Epidermal melanocyte (primary cell): ENCODE measurements around the gene OTUD6A.
"Not testable (repeated sequence)": the region's sequence is repeated elsewhere in the genome, so short reads cannot be mapped to it uniquely, and the experiment has no call there.

ENCODE experiments used
- DNase-seq: peaks from one replicate; pipeline ENCODE4 v3.0.0; 2011; ENCODE audit warnings: low spot score; ENCODE audit not compliant: insufficient read length

Gene OTUD6A

GRCh38 chrX:70044541-70045245 is 17.6 kb upstream of the OTUD6A start:
- DNase-seq = no peak

- no peak for DNase-seq
Observed at GRCh38 chrX:70046978-70047377, 15.3 kb upstream of the OTUD6A start.

- DNase-seq = no peak
Observed at GRCh38 chrX:70049406-70049805, 12.9 kb upstream of the OTUD6A start.

- no peak for DNase-seq
Observed at GRCh38 chrX:70049925-70050324, 12.3 kb upstream of the OTUD6A start, which contains the start of gene AWAT2. Gene AWAT2, minus strand, starts transcription at chrX:70049938. Its CDS starts 6 bp downstream, at chrX:70049932.

- DNase-seq = no peak
Observed at GRCh38 chrX:70052895-70053615, 9.2 kb upstream of the OTUD6A start.

- no peak for DNase-seq
Observed at GRCh38 chrX:70054391-70054790, 7.9 kb upstream of the OTUD6A start.

- DNase-seq = no peak
Observed at GRCh38 chrX:70062961-70063550, 799 bp downstream of the OTUD6A start.

- DNase-seq = no peak
Observed at GRCh38 chrX:70066646-70067045, 4.4 kb downstream of the OTUD6A start.

GRCh38 chrX:70079297-70079696 is 17.0 kb downstream of the OTUD6A start:
- no peak for DNase-seq

GRCh38 chrX:70079870-70080269 is 17.6 kb downstream of the OTUD6A start:
- DNase-seq = no peak

- DNase-seq = no peak
Observed at GRCh38 chrX:70082723-70083122, 20.5 kb downstream of the OTUD6A start.

GRCh38 chrX:70084592-70085240 is 22.5 kb downstream of the OTUD6A start:
- DNase-seq = no peak

- DNase-seq = no peak
Observed at GRCh38 chrX:70087857-70088630, 25.8 kb downstream of the OTUD6A start.

GRCh38 chrX:70088751-70089150 is 26.5 kb downstream of the OTUD6A start:
- no peak for DNase-seq

GRCh38 chrX:70089604-70090297 is 27.5 kb downstream of the OTUD6A start:
- no peak for DNase-seq

GRCh38 chrX:70092247-70092646 is 30.0 kb downstream of the OTUD6A start:
- DNase-seq = no peak

GRCh38 chrX:70096052-70096451 is 33.8 kb downstream of the OTUD6A start:
- DNase-seq = no peak

- no peak for DNase-seq
Observed at GRCh38 chrX:70105229-70105628, 43.0 kb downstream of the OTUD6A start.

GRCh38 chrX:70111436-70112026 is 49.3 kb downstream of the OTUD6A start:
- DNase-seq = not testable (repeated sequence)
